Transverse colon (tissue), 3 donors: ENCODE data around the gene TNFRSF18.

Experiments
- CTCF ChIP-seq, 5 experiments: fragments of 200-600 bp in 3 of 5; fragments of 450-650 bp in 2 of 5; sonication (generic) in 3 of 5; IDR thresholded peaks; 1 replicate in 2 of 5; 2 replicates in 3 of 5; pipeline ENCODE4 v1.5.1; 2016 to 2017; ENCODE audit warnings: antibody characterized with exemption in 5 of 5, inconsistent platforms in 3 of 5, mild to moderate bottlenecking in 2 of 5, moderate library complexity in 1 of 5
- POLR2A ChIP-seq: fragments of 450-650 bp; IDR thresholded peaks from one replicate; pipeline ENCODE4 v1.6.1; 2016; ENCODE audit warnings: antibody characterized with exemption, mild to moderate bottlenecking, moderate library complexity

- TF ChIP-seq CTCF (IDR thresholded peaks at IDR 0.05), result no peak
- no peak for TF ChIP-seq POLR2A
These were observed 38.9 kb upstream of the TNFRSF18 start for GRCh38 chr1:1245178-1245816.
